GM23338 (cell line): ENCODE results near the gene PRUNE2. TPM values are rescaled to one million over a fixed set of nuclear protein-coding genes. Genes with fewer than 3 reads are reported as not detected.

Source experiments
- ATAC-seq: fragments of 200-7000 bp; cut with Tn5 transposase; 3 replicates; pipeline ENCODE4 v1.9.1; 2020
- DNase-seq: peaks from one replicate; pipeline ENCODE4 v3.0.0-alpha.2; 2015; ENCODE audit warnings: low spot score
- H2AFZ ChIP-seq: fragments of 200-600 bp; sonication (generic); 2 replicates; pipeline ENCODE4 v1.8.0; 2016; ENCODE audit warnings: antibody characterized with exemption, mild to moderate bottlenecking, moderate library complexity
- H3F3A ChIP-seq: fragments of 200-600 bp; sonication (generic); replicated peaks from 2 replicates; pipeline ENCODE4 v1.8.0; 2017; ENCODE audit warnings: antibody characterized with exemption, mixed run types, low read depth
- H3K27ac ChIP-seq: fragments of 200-600 bp; sonication (generic); 2 replicates; pipeline ENCODE4 v1.6.1; 2016; ENCODE audit warnings: low read depth
- H3K27me3 ChIP-seq: fragments of 200-600 bp; sonication (generic); 2 replicates; pipeline ENCODE4 v1.8.0; 2016; ENCODE audit warnings: mild to moderate bottlenecking, mixed run types, moderate library complexity; ENCODE audit not compliant: insufficient read depth
- H3K36me3 ChIP-seq: fragments of 200-600 bp; sonication (generic); 2 replicates; pipeline ENCODE4 v1.8.0; 2016; ENCODE audit warnings: mild to moderate bottlenecking; ENCODE audit not compliant: insufficient read depth
- H3K4me1 ChIP-seq: fragments of 200-600 bp; sonication (generic); 2 replicates; pipeline ENCODE4 v1.8.0; 2016; ENCODE audit warnings: mild to moderate bottlenecking, moderate library complexity; ENCODE audit not compliant: insufficient read depth
- H3K4me2 ChIP-seq: fragments of 200-600 bp; sonication (generic); 2 replicates; pipeline ENCODE4 v1.7.1; 2017; ENCODE audit warnings: mixed run types
- H3K4me3 ChIP-seq: fragments of 200-600 bp; sonication (generic); 2 replicates; pipeline ENCODE4 v1.6.1; 2016; ENCODE audit warnings: mixed run types
- H3K79me2 ChIP-seq: fragments of 200-600 bp; sonication (generic); replicated peaks from 2 replicates; pipeline ENCODE4 v1.8.0; 2017; ENCODE audit warnings: mild to moderate bottlenecking; ENCODE audit not compliant: insufficient read depth
- H3K9me2 ChIP-seq: fragments of 200-600 bp; sonication (generic); 2 replicates; pipeline ENCODE4 v1.8.0; 2017; ENCODE audit not compliant: insufficient read depth
- H4K20me1 ChIP-seq: fragments of 200-600 bp; sonication (generic); replicated peaks from 2 replicates; pipeline ENCODE4 v1.8.0; 2017; ENCODE audit warnings: mild to moderate bottlenecking; ENCODE audit not compliant: insufficient read depth
- H3K27ac Mint-ChIP-seq: 2 replicates; pipeline ENCODE4 v1.8.0; 2020; ENCODE audit warnings: inconsistent platforms, mild to moderate bottlenecking, moderate library complexity, mixed read lengths
- H3K27me3 Mint-ChIP-seq: 3 replicates; pipeline ENCODE4 v1.8.0; 2022; ENCODE audit warnings: low read depth, mild to moderate bottlenecking, moderate library complexity, mixed read lengths, inconsistent platforms; ENCODE audit not compliant: insufficient read depth, poor library complexity
- H3K36me3 Mint-ChIP-seq: 3 replicates; pipeline ENCODE4 v1.8.0; 2021; ENCODE audit warnings: low read depth, mild to moderate bottlenecking, inconsistent platforms, moderate library complexity, mixed read lengths
- H3K4me1 Mint-ChIP-seq: 3 replicates; pipeline ENCODE4 v1.8.0; 2020; ENCODE audit warnings: mild to moderate bottlenecking, inconsistent platforms, mixed read lengths
- H3K4me3 Mint-ChIP-seq: 3 replicates; pipeline ENCODE4 v1.8.0; 2021; ENCODE audit warnings: moderate library complexity, mild to moderate bottlenecking, inconsistent platforms, mixed read lengths
- H3K9me3 Mint-ChIP-seq: 3 replicates; pipeline ENCODE4 v1.8.0; 2020; ENCODE audit warnings: moderate library complexity, mild to moderate bottlenecking, inconsistent platforms, mixed read lengths
- CREB1 ChIP-seq: fragments of 250-450 bp; sonication (Bioruptor Pico); IDR thresholded peaks from 2 replicates; pipeline ENCODE4 v1.5.0; 2020; ENCODE audit warnings: low read depth, mild to moderate bottlenecking, moderate library complexity
- CTCF ChIP-seq, 2 experiments: fragments of 200-600 bp in 1 of 2; sonication (generic) in 1 of 2; conservative IDR thresholded peaks; 2 replicates each; pipeline versions ENCODE4 v1.5.1 to v1.6.1; 2016 to 2017; ENCODE audit warnings: antibody characterized with exemption in 2 of 2, low read depth in 2 of 2, mild to moderate bottlenecking in 2 of 2, moderate library complexity in 1 of 2
- ETS1 ChIP-seq: IDR thresholded peaks from 2 replicates; pipeline ENCODE4 v1.6.1; 2016; ENCODE audit warnings: antibody characterized with exemption
- EZH2 ChIP-seq: fragments of 200-600 bp; sonication (generic); IDR thresholded peaks from one replicate; pipeline ENCODE4 v1.8.0; 2017; ENCODE audit warnings: antibody characterized with exemption, mild to moderate bottlenecking, low read depth; ENCODE audit not compliant: unreplicated experiment
- JUNB ChIP-seq: IDR thresholded peaks from one replicate; pipeline ENCODE4 v1.6.1; 2016; ENCODE audit warnings: antibody characterized with exemption; ENCODE audit not compliant: unreplicated experiment
- POLR2AphosphoS5 ChIP-seq: IDR thresholded peaks from 2 replicates; pipeline ENCODE4 v1.6.1; 2016; ENCODE audit warnings: antibody characterized with exemption, low read depth
- REST ChIP-seq: IDR thresholded peaks from one replicate; pipeline ENCODE4 v1.6.1; 2018; ENCODE audit warnings: antibody characterized with exemption; ENCODE audit not compliant: unreplicated experiment
- ZNF114 ChIP-seq: fragments of 250-450 bp; sonication (Bioruptor Pico); IDR thresholded peaks from 2 replicates; pipeline ENCODE4 v1.5.0; 2020; ENCODE audit warnings: mild to moderate bottlenecking, moderate library complexity
- ZNF331 ChIP-seq: fragments of 250-450 bp; sonication (Bioruptor Pico); IDR thresholded peaks from 2 replicates; pipeline ENCODE4 v1.5.0; 2020; ENCODE audit warnings: low read depth, mild to moderate bottlenecking, moderate library complexity
- ZNF462 ChIP-seq: fragments of 250-450 bp; sonication (Bioruptor Pico); IDR thresholded peaks from 2 replicates; pipeline ENCODE4 v1.5.0; 2020; ENCODE audit warnings: mild to moderate bottlenecking, moderate library complexity
- polyA plus RNA-seq: library from polyadenylated mRNA; unstranded; fragments of >200 nt; fragmentation: Nextera tagmentation; extraction: Ambion mirVana; gene quantifications from 2 replicates; pipeline ENCODE4 v1.2.1, GENCODE V29; 2016
- total RNA-seq: library from RNA; depleted of rRNA; stranded (reverse); fragments of >200 nt; shearing (Covaris generic); gene quantifications from 2 replicates; pipeline ENCODE4 v1.2.3, GENCODE V29; 2014

Gene PRUNE2
- total and polyA plus RNA-seq, 2 experiments from 2014 or later: 10.6 to 26.5 TPM

- TF ChIP-seq ZNF462 (no peak), JUNB (no peak)
These were observed 255.2 kb downstream of the PRUNE2 start (continued) for GRCh38 chr9:76650692-76651091.

GRCh38 chr9:76649894-76650293 is 256.0 kb downstream of the PRUNE2 start:
- Histone ChIP-seq H3K4me3 (no peak overlapping the region), H2AFZ (no peak overlapping the region), H3K27me3 (no peaks in the 10 kb centered on the region), H3K27ac (no peak overlapping the region; the same call in 1 of the 2 replicates), H3F3A (no peaks in the 10 kb centered on the region), H3K79me2 (no peaks in the 10 kb centered on the region), H4K20me1 (no peaks in the 10 kb centered on the region), H3K36me3 (no peaks in the 10 kb centered on the region), H3K4me1 (peaks cover 31% of the 10 kb centered on the region), H3K4me2 (no peak overlapping the region), H3K9me2 (peaks cover 5% of the 10 kb centered on the region; the same call in 1 of the 2 replicates)
- Mint-ChIP-seq H3K27me3 (no peaks in the 10 kb centered on the region), H3K4me1 (peaks cover 34% of the 10 kb centered on the region), H3K4me3 (no peak overlapping the region), H3K36me3 (no peaks in the 10 kb centered on the region), H3K27ac (no peak overlapping the region), H3K9me3 (no peaks in the 10 kb centered on the region)
- ATAC-seq: no peak
- DNase-seq: no peak
- TF ChIP-seq POLR2AphosphoS5 (no peak), ZNF331 (CRISPR knock-in tag) (no peak), REST (no peak), ETS1 (no peak), ZNF114 (no peak), EZH2 (no peak), CREB1 (CRISPR knock-in tag) (no peak), CTCF (conservative IDR thresholded peaks at IDR 0.05; ENCODE audit: low read depth in 2 of 2) (no peak), JUNB (no peak)
